CD4-positive, alpha-beta T cell treated with Interleukin-17A for 4 hours (primary cell): ENCODE data around the gene ARHGAP18.
A peak's percentile ranks its signal among the peaks of the same experiment; 100 is the strongest.
"Not testable (repeated sequence)": the region's sequence is repeated elsewhere in the genome, so short reads cannot be mapped to it uniquely, and the experiment has no call there.

Experiments used
- DNase-seq: peaks from one replicate; pipeline ENCODE4 v3.0.0-alpha.2; 2020; ENCODE audit warnings: mixed read lengths

The ARHGAP18 gene

DNA sequence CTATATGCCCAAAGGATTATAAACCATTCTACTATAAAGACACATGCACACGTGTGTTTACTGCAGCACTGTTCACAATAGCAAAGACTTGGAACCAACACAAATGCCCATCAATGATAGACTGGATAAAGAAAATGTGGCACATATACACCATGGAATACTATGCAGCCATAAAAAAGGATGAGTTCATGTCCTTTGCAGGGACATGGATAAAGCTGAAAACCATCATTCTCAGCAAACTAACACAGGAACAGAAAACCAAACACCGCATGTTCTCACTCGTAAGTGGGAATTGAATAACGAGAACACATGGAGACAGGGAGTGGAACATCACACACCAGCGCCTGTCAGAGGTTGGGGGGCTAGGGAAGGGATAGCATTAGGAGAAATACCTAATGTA lies 135.4 kb downstream of the ARHGAP18 start:
- not testable (repeated sequence) for DNase-seq

DNA sequence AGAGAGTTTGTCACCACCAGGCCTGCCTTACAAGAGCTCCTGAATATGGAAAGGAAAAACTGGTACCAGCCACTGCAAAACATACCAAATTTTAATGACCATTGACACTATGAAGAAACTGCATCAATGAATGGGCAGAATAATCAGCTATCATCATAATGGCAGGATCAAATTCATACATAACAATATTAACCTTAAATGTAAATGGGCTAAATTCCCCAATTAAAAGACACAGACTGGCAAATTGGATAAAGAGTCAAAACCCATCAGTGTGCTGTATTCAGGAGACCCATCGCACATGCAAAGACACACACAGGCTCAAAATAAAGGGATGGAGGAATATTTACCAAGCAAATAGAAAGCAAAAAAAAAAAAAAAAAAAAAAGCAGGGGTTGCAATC lies 139.0 kb downstream of the ARHGAP18 start:
- DNase-seq: not testable (repeated sequence)

DNA sequence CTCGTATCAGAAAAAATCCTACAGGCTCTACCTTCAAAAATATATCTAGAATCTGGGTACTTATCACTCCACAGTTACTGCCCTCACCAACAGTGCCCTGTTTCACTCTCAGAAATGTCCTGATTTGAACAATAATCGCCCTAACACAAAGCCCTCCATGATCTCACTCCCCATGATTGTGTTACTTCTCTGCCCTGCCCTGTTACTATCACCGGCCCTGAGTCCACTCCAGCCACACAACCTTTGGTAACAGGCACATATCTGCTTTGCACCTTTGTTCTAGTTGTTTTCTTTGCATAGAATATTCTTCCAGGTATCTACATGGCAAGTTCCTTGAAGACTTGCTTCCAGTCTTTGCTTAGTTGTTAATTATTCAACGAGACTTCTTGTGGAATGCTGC lies 142.0 kb downstream of the ARHGAP18 start:
- no peak for DNase-seq

DNA sequence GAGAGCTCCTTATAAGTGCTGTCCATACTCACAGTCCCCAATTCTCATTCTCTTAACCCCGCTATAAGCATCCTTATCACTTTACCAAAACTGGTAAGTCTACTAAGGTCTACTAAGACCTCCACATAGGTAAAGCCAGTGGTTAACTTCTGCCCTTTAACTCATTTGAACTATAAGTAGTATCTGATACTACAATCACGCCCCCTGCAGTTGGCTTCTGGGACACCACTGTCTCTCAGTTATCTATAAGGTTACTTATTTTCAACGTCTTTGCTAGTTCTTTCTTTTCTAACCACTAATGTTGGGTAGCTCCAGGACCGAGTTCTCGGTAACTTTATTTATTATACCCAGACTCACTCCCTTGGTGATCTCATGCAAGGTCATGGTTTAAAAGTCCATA lies 142.6 kb downstream of the ARHGAP18 start:
- peak; percentile 33 for DNase-seq

- DNase-seq: no peak
Observed at GRCh38 chr6:129565811-129566210, 144.2 kb downstream of the ARHGAP18 start.

DNA sequence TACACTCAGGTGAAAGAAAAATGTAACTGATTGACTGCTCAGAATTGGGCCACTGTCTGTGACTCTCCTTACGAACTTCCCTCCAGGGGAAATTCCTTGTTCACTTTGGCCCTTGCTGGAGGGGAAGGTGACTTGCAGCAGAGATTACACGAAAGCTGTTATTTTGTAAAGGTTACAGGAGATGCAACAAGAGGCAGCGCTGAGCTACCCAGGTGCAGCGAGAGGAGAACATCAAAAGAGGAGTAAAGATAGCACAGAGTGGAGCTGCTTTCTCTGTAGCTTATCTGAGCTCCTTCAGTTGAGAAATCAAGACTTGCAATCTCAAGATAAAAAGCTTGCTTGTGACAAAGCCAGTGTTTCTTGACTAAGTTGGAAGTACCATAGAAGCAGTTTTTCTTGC lies 144.6 kb downstream of the ARHGAP18 start:
- DNase-seq: no peak

DNA sequence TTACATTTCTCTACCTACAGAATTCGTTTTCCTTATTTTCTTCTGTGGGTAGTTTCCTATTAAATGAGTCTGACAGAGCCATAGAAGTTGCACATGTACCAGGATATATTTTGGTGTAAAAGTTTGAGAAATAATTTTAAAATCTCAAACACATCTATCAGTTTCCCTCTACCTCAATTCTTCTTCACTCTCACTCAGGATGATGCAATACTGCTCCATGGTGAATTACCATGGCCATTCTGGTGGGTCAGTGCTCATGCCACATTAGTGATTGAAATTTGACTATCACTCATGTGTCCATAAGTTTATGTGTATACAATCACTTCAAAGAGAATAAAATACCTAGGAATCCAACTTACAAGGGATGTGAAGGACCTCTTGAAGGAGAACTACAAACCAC lies 151.7 kb downstream of the ARHGAP18 start:
- no peak for DNase-seq

GRCh38 chr6:129555206-129555832 lies 154.7 kb downstream of the ARHGAP18 start:
- DNase-seq: no peak

DNA sequence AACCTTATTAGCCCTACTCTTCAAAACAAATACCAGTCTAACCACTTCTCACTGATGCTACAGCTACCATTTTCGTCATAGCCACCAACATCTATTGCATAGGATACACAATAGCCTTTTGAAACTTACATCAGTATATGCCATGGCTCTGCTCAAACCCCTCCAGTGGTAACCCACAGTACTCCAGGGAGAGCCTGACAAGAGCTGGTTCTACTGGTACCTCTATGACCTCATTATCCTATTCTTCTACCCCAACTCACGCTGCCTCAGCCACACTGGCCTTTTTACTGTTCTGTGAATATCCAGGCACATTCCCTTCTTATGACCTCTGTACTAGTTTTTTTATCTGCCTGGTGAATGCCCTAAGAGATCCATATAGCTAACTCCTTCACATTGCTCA lies 157.6 kb downstream of the ARHGAP18 start:
- no peak for DNase-seq

- no peak for DNase-seq
Observed at GRCh38 chr6:129551486-129551885, 158.5 kb downstream of the ARHGAP18 start.

- DNase-seq: no peak
Observed at GRCh38 chr6:129546702-129547101, 163.3 kb downstream of the ARHGAP18 start.

- no peak for DNase-seq
Observed at GRCh38 chr6:129544892-129545612, 164.9 kb downstream of the ARHGAP18 start.

DNA sequence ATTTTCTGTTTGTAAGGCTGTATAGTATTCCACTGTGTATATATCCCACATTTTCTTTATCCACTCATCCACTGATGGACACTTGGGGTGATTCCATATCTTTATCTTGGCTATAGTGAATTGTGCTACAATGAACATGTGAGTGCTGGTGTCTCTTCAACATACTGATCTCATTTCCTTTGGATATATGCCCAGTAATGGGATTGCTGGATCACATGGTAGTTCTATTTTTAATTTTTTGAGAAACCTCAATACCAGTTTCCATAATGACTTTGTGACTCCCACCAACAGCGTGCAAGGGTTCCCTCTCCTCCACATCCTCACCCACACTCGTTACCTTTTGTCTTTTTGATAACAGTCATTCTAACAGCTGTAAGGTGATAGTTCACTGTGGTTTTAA lies 166.0 kb downstream of the ARHGAP18 start:
- DNase-seq: no peak

GRCh38 chr6:129542705-129543104 lies 167.3 kb downstream of the ARHGAP18 start:
- DNase-seq: no peak

DNA sequence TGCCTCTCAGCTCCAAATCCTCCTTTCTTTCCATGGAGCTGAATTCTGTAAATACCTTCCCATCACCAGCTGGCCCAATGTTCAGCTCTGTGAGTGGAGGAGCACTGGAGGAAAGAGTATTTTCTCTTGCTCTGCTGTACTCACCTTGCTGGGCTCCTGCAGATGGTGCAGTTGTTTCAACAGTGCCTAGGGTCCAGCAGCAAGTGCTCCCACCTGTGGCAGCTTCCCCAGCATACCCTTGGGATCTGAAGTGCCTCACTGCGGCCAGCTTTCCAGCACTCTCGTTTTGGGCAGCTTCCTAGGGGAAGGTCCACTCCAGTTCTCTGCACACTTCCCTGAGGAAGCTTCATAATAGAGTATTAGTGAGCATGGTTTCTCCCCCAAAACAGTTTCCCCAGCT lies 170.9 kb downstream of the ARHGAP18 start:
- no peak for DNase-seq

- no peak for DNase-seq
Observed at GRCh38 chr6:129536271-129536670, 173.7 kb downstream of the ARHGAP18 start.

DNA sequence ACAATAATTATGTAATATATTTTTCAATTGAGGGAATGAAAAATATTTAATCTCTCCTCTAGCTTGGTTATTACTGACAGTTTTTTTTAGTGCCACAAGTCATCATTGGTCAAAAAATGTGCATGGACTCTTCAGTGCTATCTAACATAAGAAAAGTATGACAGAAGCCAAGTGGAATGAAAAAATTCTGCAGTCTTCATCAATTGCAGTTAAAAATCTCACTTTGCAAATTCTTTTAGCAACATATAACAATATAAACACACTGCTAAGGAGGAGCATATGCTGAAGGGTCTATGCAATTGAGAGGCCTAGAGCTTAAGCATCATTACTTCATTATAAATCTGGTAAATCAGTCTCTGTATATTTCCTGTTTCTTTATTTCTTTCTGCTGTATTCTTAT lies 175.1 kb downstream of the ARHGAP18 start:
- no peak for DNase-seq
